ENCODE data around the gene GPC2.
A peak's percentile ranks its signal among the peaks of the same experiment; 100 is the strongest.

The GPC2 gene

DNA sequence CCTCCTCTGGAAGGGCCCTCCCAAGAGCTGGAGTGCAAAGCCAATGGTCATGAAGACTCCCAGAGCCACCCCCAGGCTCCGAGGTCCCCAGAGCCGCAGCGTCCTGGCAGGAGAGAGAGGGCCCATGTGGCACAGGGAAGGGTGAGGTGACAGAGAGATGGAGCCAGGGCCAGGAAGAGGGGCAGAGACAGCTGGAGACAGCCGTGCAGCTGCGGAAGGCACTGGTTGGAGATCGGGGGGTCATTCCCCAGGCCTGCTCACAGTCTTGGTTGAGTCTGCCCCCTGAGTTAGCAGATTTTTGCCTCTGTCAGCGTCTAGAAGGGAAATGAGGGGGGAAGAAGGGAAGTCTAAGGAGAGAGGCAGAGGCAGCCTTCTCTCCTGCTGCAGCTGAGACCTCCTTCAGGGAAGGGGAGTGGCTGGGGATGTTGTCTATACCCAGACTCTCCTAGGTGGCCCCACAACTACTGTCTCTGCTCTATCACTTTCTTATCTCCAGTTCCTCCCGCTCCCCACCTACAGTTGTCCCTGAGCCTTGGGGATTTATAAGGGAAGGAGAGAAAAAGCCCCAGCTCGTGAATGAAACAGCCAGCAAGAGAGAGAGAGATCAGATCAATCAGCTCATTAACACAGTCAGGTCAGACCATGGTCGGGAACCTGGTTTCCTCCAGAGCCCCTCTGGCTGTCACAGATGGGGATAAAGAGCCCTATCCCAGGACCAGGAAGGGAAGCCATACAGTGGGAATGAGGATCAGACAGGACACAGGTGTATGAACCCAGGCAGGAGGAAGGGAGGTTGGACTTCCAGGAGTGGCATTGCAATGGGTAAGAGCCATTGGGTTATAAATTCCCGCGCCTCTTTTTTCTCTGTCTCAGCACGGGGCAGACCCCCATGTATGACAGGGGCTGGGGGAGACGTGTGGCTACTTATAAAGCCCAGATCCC lies 9.9 kb downstream of the GPC2 start:
- DNase-seq: no peak

DNA sequence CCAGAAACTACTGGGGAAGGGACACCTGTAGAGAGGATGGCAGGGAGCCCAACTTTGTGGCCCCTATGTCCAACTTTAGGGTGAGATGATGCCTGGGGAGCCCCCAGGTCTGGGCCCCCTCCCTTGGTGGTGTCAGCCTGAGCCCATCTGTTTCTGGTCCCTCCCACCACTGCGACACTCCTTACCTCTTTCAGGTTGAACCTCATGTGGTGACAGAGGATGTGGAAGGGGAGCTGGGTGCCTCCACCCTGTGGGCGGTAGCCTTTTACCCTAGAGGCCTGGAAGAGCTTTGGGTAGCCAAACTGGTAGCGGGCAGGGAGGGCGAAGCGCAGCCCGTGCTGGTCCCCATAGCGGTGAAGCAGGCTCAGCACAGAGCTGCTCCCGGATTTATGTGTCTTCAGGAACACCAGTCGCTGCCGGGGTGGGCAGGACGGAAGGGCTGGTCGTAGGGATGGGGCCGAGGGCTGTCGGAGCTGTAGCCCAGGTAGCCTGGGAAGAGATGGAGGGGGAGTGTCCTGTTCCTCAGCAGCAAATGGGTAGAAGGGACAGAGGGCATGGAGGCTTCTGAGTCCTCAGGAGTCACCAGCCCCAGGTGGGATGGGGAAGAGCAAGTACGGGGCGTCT lies 10.8 kb downstream of the GPC2 start:
- no peak for DNase-seq

DNA sequence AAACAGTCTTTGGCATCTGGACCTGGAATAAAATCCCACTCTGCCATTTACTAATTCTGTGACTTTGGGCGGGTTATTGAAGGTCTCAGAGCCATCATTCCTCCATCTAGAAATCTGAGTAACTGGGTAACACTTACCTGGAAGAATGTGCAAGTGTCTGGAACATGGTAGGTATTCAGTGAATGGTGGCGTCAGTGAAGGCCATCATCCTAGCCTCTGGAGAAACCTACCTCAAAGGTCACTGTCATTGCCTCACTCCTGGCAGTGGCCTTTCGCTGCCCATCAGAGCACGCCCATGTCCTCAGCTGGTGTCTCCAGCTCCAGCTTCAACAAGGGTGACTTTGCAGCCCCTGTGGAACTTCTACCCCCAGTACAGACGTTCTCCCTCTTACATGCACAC lies 13.3 kb downstream of the GPC2 start:
- DNase-seq: no peak

DNA sequence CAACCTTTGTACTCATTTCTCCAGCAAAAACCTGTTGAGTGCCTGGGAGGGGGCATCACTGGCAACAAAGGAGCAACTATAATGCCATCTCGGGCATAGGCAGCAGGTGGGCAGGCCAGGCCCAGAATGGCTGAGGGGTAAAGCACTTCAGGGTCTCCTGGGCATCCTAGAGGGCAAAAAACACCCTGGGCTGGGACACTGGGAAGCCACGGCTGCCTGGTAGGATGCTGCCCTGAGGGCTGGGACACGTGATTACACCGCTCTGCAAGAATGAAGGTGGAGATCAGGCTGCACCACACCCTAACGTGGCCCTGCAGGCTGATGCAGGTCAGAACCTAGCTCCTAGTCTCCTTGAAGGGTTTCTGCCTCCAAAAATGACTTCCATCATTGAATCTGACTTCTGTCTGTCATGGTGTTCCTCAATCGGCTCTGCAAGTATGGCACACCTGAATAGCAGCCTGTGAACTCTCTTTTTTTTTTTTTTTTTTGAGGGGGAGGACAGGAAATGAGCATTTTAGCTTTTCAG lies 14.1 kb downstream of the GPC2 start:
- no peak for DNase-seq

DNA sequence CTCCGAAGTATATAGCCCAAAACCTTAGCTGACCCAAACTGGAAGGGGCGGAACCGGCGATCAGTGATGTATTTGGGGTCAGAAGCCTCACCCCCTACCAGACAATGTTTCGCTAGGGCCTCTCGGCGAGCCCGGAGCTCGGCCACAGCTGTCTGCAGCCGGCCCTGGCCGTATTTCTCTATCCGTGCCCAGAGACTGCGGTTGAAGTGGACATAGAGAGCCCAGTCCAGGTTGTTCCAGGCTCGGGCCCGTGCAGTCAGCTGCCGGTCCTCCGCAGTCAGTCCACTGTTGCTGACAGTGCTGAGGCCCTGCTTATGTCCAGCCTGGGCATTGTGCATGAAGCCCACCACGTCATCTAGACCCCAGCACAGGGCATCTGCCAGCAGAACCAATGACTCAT lies 17.1 kb downstream of the GPC2 start:
- no peak for DNase-seq

DNA sequence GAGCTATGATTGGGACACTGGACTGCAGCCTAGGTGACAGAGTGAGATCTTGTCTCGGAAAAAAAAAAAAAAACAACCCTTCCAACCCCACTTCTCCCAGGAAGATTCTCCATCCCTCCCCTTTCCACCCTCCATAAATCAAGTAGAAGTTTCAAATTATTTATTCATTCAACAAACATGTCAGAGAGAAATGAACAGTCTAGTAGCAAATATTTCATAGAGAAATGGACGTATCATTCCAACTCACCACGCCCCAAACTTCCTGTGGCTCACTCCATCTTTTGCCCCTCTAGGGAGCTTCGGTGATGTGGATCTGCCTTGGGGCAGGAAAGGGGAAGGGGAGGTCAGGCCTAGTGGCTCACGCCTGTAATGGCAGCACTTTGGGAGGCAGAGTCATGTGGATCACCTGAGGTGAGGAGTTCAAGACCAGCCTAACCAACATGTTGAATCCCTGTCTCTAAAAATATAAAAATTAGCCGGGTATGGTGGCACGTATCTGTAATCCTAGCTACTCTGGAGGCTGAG lies 18.0 kb downstream of the GPC2 start:
- no peak for DNase-seq

DNA sequence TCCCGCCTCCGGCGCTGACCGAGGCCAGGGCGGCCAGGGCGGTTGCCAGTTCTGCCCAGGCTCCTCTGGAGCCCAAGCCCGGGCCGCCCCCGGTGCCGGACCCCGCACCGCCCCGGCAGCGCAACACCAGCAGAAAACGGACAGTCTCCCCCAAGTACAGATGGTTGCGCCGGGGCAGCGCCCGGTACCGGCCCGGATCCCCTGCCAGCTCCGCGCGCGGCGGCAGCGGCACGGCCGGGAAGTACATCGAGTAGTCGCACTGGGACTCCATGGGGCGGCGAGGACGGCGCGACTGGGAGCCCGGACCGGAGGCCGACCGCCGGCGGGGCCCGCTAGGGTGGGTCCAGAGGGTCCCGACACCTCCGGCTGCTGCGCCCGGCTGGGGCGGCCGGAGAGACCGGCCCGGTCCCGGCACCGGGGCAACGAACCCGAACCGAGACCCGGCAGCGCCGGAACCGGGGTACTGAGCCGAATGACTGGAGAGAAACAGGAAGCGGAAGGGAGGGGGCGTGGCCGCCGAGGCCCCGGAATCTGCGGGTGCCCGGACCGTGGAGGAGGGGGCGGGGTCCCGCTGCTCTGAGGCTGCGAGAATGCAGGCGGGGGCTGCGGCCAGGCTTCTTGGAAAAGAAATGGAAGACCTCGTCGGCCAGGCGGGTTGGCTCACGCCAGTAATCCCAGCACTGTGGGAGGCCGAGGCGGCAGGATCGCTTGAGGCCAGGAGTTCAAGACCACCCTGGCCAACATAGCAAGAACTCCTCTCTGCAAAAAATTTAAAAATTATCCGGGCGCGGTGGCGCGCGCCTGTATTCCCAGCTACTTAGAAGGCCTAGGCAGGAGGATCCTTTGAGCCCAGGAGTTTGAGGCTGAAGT lies 18.7 kb downstream of the GPC2 start, which contains the start of gene TRAPPC14:
TRAPPC14 (minus strand) TSS at position 495 of the 870 bp plus-strand sequence; CDS start at position 271, 224 bp downstream.
- peak; percentile 62 for DNase-seq

DNA sequence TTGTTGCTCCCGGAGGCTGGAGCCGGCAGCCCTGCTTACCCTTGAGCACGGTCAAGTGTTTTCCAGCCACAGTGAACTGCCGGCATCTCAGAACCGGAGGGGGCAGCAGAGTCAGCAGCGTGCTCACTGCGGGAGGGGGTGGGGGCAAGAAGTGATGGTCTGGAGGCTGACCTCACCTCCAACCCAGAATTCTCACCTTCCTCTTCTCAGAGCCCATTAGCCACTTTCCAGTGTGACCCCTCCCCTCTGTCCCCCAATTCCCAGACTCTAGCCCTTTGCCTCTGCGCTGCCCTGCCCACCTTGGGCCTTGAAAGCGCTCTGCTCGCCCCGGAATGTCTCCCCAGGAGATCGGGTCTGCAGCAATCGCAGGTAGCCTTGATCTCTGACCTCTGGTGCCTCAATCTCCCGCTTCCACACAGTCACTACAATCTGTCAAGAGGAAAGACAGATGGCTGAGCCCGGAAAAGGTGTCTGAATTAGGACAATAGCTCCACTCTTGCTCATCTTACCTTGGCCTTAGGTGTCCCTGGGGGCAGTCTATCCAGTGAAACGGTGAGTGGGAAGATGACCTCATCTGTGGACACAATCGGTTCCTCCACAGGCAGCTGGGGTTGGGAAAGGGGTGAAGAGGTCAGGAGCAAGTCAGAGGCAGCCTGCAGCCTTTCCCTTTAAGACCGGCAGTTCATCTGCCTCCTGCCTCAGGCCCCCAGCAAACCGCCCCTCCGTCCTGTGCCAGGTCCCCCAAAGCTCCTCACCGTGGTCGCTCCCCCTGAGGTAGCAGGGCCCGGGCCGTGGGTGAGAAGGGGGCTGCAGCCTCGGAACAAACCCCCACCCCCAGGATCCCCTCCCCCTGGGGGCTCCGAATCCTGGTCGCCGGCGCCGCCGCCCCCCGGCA lies 19.6 kb downstream of the GPC2 start:
- DNase-seq: no peak

DNA sequence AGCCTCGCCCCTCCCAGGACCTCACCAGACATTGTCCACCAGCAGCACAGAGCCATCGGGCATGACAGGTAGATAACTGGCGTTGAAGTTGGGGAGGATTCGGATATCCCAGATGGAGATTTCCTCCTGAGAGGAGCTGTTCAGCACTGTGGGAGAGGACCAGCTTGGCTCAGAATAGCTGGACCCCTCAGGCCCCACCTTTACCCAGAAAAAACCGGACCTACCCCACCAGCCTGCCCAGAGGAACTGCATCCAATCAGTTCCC lies 20.2 kb downstream of the GPC2 start:
- no peak for DNase-seq

DNA sequence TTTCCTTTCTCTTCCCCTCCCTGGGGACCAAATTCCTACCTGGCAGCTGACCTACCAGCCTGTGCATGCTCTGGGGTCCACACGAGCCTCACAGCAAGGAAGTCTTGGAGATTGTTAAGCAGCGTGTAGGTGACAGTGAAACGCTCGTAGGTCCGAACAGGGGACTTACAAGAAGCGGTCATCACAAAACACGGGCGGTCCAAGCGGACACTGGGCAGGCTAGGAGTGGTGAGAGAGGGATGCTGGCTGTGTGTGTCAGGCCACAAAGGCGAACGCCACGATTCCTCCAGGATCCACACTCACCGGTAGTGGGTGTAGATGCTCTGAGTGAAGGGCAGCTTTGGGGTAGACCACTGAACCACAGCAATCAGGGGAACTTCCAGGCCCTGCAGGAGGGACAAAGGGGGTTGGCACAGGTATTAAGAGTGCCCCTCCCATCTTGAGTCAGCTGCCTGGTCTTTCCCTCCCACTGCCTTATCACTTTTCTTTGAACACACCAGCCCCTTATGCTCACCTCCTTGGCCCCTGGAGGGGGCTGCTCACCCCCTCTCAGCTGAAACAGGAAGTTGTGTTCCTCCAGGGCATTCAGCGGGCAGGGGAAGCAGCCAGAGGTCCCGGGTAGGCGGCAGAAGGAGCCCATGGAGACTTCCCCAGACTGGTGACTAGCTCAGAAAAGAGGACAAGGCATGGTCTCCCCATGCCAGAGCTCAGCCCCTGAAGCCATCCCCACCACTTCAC lies 20.7 kb downstream of the GPC2 start:
- no peak for DNase-seq

DNA sequence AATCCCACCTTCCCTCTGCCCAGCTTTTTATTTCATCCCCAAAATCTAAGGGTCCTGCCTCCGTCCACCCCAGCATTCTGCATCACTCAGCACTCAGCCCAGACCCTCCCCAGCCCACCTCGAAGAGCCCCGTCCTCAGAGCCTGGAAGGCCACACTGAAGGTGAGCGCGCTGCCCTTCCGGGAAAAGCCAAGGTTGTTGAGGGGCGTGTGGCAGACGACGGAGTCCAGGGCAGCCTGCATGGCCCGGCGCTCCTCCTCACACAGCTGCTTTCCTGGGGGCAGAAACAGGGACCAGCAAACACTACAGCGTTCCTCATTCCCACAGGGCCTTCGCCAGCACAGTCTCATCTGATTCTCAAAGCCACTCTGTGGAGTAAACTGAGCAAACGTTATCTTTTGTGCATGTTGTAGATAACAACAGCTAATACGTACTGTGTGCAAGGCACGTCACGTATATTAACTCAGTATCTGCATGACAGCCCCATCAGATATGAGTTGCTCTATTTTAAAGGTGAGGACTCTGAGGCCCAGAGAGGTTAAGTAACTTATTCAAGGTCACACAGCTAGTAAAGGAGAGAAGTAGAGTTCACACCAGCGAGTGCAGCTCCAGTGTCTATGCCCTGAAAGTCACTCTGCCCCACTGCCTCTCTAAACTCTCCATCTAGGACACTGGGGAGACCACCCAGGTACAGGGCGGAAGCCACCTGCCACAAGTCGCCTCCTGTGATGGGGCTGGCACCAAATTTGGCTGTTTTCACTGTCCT lies 21.4 kb downstream of the GPC2 start:
- DNase-seq: no peak

DNA sequence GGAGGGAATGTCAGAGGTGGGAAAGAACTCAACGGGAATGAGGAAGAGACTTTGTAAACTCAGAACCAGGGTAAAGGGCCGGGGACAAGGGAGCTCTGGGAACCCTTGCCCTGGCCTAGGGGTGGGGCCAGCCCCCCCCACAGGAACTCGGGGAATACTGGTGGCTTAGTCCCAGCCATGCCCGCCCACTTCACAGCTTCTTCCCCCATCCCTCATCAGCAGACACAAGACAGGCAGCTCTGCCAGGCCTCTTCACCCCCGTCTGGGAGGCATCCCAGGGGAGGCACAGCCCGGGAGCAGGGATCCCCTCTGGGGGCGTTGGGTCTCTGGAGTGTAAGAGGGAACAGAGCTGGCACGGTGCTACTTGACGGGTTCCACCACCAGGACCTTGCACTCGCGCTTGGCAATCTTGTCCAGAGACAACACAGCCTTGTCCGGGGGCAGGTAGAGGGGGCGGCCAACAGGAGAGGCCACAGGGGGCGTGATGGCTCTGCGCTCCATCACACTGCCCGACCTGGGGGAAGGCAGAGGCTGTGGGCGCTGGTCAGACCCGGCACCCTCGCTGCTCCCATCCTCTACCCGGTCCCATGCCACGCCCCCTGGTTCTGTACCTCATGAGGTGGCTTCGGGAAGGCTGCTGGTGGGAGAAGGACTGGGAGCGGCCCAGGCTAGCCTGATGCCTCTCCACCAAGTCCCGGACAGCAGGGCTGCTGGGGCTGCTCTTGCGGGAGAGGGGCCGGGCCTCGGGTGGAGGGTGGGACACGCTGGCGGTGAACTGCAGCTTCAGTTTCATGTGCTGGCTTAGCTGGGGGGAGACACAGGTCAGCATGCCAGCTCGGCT lies 22.3 kb downstream of the GPC2 start:
- DNase-seq: no peak

DNA sequence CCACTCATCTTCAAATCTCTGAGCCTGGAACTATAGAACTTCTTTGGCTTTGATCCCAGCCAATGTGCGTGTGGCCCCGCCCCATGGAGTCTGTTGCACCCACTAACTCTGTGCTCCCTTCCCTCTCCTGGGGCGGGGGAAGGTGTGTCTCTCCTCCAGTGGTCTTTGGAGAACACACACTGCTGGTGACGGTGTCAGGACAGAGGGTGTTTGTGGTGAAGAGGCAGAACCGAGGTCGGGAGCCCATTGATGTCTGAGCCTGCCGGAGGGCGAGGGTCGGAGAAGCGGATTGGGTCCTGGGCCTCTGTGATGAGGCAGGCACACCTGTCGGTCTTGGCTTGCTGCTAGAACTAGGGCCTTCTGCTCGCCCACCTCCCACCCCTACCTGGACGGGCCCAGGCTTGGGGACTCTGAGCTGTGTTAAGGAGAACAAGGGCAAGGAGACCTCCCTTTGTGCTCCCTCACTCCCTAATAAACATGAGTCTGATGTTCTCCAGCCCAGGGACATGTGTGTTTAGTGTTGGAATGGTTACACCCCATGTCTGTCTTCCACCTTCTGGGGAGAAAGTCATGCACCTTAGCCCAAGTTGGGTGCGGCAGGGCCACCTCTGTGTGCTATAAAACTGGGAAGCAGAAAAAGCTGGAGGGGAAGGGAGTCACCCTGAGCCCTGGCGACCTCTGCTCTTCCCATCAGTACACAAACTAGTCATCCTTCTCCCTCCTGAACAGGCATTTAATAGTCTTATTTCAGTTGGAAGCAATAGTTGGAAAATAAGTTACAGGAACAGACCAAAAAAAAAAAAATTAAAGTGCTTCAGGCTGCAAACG lies 23.3 kb downstream of the GPC2 start:
- no peak for DNase-seq

DNA sequence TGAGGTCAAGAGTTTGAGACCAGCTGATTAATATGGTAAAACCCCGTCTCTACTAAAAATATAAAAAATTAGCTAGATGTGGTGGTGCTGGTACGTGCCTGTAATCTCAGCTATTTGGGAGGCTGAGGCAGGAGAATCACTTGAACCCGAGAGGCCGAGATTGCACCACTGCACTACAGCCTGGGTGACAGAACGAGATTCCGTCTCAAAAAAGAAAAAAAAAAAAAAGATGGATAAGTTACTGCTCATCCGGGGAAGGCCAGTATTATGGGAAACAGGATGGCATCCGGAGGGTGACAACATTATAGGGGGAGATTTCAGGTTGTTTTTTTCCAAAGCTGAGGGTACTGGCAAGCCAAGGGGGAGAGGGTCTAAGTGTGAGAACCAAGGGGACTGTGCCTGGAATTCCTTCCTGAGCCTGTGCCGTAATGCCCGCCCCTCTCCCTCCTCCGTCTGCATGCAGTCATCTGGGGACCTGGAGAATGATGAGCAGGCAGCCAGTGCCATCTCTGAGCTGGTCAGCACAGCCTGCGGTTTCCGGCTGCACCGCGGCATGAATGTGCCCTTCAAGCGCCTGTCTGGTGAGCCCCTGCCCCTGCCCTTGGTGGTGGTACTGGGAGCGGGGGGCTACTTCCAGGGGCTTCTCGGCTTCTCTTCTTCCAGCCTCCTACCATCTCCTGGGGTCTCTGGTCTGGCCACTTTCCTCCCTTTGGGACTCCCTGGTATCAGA lies 24.1 kb downstream of the GPC2 start:
- no peak for DNase-seq

DNA sequence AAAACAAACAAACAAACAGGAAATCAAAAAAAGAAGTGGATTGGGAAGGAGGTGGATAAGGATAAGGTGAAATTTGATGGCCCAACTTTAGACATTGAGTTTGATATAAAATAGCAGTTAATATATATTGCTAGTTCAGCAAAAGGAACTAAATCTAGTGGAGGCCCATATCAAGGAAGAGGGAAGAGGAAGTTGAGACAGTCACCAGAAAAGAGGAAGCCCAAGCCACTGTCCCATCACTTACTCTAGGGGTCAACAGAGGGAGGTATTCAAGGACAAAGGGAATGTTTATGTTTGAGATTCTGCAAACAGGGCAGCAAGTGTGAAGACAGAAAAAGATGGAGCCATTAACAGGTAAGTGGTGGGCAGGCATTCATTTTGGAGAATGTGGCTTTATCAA lies 24.8 kb downstream of the GPC2 start:
- DNase-seq: no peak

DNA sequence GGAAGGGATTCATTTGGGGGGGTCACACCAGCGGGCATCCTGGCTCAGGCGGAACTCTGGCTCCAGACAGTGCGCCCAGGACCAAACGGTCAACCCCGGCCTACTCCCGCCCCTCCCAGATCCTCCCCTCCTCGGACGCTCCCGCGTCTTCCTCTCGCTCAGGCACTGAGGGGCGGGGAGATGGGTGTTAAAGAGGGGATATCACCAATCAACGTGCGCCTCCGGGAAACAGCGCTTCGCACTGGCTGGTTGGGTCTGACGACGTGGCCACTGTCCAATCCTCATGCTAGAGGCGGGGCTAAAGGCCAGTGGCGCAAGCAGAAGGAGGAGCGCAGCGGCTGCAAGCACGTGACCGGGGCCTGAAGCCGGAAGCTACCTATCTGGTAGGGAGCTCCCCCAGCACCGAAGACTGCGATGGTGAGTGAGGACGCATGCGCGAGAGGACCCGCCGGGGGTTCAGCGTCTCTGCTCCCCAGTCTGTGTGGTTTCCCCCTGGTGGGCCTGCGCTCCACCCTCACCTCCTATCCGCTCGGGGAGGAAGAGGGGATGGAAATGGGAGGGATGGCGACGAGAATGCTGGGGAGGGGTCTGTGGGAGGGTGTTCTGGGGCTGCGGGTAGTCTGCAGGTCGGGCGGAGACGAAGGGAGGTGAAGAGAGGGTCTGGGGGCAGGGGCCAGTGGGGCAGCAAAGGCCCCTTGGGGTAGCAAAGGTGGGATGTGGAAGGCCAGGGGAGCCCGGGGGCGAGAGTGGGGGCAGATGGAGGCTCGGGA lies 28.4 kb downstream of the GPC2 start, which contains the start of gene LAMTOR4:
LAMTOR4 (plus strand) TSS at position 360 of the 770 bp plus-strand sequence; CDS start at position 415, 55 bp downstream.
- DNase-seq: peak; percentile 95

DNA sequence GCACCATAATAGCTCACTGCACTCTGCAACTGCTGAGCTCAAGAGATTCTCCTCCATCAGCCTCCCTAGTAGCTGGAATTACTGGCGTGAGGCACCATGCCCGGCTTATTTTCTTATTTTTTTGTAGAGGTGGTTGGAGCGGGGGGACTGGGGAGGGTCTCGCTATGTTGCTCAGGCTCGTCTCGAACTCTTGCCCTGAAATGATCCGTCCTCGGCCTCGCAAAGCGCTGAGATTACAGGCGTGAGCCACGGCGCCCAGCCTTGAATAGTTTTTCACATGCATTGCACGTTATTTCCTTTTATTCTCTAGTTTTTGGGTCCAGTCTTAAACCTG lies 29.0 kb downstream of the GPC2 start:
- no peak for DNase-seq
